HUDEP-2 (cell line): Measurements from ENCODE around the gene BRSK2.
A peak's percentile ranks its signal among the peaks of the same experiment; 100 is the strongest.

Experiments
- DNase-seq, 76 experiments: peaks; one replicate each; lab custom pipeline; 2025; ENCODE audit not compliant: unreplicated experiment in 76 of 76; lab: John Stamatoyannopoulos, UW

Gene BRSK2

DNA sequence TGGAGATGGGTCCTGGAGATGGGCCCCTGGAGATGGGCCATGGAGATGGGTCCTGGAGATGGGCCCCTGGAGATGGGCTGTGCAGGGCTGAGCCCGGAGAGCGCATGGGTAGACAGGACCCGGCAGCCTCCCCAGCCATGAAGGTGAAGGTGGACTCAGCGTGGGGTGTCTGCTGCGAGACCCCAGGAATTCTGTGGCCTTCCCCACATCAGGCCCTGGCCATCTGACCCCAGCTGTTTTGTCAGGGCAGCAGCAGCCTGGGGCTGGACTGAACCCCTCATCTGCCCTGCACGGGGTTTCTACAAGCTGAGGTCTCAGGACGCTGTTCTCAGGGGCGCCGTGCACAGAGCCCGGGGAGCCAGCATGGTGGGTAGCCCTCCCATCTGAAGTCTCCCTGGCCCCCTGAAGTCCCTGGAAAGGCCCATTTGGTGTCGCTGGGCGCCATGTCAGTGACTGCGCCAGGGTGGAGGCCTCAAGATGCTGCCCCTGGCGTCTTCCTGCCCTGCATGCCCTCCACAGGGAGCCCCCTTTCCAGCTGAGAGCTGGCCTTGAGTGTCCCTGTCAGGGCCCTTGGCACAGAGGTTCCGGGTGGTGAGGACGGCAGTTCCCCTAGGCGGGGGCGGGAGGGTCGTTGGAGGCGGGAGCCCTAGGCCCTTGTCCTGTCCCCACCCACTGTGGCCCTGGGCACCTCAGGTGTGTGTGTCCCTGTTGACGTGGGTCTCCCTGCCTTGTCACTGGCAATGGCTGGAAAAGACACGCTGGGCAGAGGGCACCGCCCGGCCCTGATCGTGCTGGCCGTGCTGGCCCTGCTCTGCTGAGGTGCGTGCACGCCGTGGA, 5.4 kb downstream of the BRSK2 start:
- no peak for DNase-seq

DNA sequence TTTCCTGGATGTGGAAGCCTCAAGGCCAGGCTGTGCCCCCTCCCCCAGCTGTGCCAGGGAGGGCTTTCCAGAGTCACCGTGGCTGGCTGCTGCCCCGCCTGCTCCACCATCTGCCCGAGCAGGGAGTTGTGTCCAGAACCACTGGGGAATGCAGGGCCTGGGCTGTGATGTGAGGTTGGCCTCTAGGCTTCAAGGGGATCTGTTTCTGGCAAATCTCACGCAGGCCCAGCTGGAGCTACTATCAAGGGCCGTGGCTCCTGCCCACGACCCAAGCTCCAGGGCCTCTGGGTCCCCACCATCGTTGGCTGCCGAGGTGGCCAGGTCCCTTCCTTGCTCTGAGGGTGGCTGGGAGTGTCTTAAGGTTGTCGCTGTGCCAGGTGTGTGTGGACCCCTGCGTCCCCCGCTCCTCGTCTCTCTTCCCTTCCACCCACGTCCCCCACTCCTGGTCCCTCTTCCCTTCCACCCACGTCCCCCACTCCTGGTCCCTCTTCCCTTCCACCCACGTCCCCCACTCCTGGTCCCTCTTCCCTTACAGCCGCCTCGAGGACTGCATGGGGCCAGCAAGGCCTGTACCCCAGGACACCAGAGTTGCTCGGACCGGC, 6.1 kb downstream of the BRSK2 start:
- DNase-seq: no peak

DNA sequence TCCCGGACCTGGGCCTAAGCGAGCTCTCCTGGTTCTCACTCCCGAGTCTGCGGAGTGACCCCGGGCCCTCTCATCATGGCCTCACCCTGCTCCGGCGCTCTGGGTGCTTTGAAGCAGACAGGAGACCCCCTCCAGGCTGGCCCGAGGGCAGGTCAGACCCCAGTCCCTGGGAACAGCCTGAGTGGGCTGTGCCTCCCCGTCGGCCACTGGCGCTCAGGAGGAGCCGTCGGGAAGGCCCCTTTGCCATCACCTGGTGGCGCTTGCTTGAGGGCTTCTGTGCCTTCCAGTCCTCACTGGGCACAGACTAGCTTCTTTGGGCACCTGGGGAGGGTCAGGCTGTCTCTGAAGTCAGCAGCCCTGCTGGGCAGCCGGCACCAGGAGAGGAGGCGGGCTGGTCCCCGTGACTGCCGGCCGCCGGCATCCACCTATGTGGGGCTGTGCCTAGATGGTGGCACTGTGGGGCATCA, 6.7 kb downstream of the BRSK2 start:
- no peak for DNase-seq

DNA sequence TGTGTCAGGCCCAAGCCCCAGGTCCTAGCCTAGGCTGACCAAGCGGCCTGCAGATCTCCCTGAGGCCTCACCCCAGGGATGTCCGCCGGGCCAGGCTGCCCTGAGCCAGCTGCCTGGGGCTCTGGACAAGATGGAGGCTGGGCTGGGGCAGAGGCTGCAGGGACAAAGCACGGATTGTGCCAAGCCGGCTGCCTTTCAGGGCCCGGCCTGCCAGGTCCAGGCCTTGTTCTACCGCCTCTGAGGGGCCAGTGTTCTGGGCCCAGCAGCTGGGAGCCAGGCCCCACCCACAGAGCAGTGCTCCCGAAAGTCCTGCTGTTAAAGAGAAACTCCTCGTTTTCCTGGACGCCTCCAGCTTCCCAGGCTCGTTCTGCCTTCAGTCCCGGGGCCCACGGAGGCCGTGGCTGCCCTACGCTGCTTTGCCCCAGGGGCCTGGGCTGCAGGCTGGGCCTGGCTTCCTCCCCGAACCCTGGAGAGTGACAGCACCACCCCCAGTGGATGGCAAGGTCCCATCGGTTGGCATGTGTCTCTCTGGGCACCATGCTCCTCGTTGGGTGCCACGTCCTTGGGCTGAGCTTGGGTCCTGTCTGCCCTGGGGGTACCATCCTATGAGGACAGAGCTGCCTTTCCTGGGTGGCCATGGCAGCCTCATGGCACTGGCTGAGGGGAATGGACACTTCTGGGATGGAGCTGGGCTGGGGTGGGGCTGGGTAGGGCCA, 7.6 kb downstream of the BRSK2 start:
- no peak for DNase-seq

DNA sequence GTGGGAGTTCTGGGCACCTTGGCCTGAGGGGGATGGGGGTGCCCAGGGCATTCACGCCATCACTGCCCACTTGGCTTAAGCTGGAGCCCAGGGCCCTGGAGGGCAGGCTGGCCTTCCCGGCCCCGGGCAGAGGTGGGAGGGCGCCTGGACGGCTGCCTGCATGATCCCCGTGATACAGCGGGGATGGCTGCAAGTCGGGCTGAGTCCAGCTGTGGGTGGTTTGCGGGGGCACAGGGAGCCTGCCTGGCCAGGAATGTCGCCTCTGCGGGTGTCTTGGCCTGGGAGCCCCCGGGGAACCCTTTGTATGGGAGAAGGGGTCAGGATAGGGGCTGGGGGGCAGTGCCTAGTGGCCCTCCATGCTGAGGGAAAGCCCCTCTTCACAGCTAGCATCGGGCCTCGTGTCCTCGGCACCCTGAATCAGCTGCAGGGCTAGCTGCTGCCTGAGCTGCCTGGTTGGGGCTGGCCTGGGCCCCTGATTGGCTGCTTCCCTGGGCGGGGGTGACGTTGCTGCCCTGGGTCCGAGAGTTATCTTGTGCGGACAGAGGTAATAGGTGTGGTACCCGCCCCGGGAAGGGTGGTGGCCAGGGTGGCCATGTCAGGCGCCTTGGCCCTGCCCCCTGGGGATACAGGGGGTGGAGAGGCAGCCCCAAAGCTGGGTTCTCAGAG, 8.3 kb downstream of the BRSK2 start:
- no peak for DNase-seq

DNA sequence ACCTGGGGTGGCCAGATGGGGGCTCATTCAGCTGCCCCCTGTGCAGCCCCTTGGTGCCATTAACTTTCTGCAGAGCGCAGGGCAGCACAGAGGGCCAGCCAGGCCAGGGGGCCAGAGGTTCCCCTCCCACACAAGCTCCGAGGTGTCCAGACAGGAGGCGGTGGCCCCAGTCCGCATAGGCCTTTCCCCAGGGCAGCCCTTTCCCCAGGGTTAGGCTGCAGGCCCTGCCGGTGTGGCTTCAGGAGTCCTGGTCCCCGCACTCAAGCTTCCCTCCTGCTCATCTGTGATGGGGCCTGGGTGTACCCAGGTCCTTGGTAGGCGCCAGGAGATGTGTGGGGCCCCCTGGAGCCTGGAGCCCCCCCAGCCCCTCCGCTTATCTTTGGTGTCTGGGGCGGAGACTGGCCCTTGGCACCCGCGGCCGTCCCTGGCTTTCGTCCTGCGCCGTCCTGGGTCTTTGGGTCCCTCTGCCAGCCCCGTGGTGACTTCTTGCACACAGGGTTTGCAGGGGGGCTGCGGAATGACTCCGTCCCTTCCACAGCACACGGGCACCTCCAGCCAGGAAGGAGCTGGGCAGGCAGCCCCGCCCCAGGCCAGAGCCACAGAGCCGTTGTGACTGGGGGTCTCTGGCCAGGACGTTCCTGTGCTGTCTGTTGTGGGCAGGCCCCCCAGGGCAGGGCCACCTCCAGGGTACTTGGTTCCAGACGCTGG, 8.9 kb downstream of the BRSK2 start:
- no peak for DNase-seq

DNA sequence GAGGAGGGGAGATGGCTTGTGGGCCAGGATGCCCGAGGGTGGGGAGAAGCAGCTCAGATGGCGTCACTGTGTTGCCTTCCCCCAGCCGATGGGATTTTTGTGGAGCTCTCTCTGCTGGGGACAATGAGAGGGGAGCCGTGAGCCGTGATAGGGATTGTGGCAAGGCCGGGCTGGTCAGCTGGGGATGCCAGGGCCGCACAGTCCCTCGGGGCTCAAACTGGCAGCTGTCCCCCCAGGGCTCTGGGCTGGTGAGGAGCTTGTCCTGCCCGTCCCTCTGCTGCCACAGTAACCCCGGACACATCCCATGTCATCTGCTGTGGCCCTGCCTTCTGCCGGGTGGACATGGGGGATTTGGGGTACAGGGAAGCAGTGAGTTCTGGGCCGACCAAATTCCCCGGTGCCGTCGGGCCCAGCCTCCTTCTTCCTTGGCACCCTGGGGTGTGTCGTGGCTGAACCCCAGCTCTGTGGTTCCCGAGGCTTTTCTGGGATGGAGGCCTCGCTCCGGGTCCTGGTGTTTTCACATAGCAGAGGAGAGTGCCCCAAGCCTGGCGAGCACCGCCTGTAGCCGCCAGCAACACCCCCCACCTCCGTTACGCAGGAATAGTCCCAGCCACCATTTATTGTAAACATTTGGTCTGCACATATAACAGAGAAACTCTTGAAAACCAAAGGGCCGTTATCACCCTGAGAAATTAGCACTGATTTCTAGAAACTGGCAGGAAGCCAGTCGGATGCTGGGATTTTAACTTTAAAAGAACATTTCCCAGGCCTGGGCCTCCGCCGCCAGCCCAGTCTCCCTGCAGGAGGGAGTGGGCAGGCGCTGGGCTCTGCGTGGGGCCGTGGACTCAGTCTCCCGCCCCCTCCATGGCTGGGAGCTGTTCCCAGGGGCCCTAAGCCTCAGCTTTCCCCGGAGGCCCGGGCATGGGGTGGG, 9.9 kb downstream of the BRSK2 start:
- DNase-seq: no peak

DNA sequence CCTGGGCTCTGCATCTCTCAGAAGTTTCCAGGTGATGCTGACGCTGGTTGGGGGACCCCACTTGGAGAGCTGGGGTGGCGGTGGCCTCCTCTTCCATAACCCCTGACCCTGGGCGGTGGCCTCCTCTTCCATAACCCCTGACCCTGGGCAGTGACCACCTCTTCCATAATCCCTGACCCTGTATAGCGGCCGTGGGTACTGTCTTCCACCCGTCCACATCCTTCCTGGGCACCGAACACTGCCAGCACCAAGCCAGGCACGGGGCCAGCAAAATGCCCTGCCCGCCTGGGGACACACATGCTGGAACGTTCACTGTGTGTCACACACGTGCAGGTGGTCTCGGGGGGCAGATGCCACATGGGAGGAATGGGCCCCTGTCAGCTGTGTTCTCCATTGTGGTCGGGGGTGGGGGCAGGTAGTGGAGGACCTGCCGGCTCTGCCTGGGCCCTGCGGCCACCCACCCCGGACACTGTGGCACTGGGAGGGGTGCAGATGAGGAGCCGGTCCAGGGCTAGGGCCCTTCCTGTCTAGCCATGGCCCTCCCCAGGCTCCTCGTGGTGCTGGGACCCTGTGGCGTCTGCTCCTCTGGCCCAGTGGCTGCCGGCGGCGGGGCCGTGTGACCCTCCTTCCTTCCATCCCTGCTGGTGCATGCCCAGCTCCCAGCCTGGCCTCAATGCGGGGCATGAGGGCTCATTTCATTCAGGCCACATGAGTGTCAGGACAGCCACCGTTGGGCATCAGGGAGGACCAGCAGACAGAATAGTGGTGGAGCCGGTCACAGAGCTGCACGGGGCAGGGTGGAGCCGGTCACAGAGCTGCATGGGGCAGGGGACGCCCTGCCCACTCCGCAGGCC, 10.8 kb downstream of the BRSK2 start:
- no peak for DNase-seq

DNA sequence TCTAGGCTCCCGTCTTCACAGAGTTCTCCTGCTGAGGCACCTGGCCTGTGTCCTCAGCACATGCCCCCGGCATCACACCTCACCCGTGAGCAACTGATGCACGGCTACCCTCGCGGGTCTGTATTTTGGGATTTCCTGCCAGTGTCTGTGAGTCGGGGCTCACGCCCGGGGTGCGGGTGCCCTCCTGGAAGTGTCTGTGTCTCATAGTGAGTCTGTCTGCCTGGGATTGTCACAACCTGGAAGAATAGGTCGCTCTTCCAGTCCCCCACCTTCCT, 11.4 kb downstream of the BRSK2 start:
- no peak for DNase-seq

DNA sequence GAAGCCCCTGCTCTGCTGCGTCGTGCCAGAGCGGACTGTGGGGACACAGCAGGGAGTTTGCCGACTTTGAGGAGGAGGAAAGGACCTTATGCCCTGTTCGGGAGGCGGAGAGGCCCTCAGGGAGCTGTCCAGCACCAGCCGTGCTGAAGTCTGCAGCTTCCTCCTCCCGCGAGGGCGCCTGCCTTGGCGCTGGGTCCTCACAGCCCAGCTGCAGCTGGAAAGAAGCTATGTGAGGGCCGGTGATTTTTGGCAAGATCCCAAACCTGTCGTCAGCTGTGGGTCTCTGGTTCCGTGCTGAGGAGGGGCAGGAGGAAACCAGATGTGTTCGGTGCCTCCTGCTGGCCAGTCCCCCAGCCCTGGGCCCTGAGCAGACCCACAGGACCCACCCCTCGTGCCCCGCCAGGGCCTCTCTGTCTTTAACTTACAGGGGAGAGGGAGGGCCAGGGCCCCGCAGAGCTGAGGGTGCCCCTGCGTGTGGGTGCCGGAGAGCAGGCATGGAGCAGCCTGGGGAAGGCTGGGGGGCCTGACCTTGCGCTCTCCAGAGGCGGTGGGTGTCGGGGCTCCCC, 12.0 kb downstream of the BRSK2 start:
- DNase-seq: peak in 43 of 76 experiments; percentile 0 to 62 (median 21)

DNA sequence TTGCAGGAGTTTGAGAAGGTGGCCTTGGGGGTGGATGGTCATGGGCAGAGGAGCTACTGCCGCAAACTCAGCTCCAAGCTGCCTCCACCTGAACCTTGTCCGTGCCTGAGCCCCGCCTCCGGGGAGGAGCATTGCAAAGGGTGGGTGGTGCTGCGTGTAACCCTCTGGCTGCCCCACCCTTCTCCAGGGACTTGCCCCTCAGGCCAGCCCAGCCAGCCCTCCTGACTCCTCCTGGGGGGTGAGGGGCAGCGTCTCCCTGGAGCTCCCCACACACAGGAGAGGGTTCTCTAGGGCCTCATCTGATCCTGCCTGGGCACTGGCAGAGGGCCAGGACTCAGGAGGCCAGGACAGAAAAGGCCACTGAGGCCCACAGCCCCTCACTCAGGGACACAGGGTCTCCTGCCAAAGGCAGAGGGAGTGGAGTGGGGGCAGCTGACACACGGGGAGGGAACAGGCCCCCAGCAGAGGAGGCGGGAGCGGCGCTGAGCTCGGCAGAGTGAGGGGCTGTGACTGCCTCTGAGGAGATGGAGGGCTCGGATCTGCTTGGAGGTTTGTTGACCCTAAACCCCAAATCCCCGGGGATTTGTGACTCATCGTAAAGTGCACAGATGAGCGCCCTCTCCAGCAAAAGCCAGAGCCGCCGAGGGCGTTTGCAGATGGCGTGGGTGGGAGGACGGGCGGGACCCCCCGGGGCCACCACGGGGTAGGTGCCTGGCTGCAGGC, 12.8 kb downstream of the BRSK2 start:
- DNase-seq: no peak

DNA sequence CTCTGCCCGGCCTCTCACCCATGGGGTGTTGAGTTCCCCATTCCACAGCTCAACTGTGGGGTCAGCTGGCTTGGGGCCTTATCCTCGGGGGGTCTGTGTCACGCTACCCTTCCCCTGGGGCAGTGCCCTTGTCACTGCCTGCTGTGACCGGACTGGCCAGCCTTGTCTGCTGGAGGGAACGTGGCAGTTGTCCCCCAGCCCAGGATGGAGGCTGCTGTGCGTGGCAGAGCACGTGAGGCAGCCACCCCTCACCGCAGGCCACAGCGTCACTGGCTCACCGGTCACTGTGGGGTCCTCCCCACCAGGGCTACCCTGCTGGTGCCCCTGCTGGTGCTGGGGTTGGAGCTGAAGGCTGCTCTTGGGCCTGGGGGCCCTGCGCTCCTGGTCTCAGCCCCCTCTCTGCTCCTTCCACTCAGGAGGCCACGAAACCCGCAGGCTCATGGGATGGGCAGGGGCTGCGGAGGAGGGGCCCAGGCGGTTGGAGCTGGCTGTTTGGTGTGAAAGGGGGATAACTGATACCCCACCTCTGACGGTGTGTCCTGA, 13.4 kb downstream of the BRSK2 start:
- no peak for DNase-seq

DNA sequence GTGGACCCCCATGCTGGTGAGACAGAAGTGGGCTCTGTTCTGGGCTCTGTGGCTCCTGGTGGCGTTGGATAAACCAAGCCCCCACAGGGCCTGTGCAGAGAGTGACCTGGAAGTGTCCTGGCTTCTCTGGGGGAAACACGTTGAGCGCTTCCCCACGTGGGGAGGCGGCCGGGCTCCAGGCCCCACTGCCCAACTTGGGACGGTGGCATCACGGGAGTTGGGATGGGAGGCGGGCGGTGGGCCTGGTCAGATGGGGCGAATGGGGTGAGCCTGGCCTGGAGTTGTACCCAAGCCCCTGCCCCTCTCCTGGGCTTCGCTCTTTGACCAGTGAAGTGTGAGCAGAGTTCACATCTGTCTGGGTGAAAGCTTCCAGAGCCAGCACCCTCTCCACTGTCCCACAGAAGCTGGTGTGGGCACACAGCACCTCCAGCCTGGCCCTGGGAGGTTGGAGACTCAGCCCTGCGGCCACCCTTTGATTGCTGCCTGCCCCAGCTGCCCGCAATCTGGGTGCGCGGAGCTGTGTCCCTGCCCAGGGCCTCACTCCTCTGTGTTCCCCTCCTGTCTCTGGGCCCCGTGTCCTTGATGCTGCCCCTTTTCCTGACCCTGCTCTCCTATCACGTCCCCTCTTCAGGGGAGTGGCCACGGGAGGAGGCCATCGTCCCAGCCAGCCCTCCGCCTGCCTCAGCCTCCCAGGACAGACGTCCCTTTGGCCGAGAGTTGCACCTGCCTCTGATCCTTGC, 14.2 kb downstream of the BRSK2 start:
- no peak for DNase-seq

DNA sequence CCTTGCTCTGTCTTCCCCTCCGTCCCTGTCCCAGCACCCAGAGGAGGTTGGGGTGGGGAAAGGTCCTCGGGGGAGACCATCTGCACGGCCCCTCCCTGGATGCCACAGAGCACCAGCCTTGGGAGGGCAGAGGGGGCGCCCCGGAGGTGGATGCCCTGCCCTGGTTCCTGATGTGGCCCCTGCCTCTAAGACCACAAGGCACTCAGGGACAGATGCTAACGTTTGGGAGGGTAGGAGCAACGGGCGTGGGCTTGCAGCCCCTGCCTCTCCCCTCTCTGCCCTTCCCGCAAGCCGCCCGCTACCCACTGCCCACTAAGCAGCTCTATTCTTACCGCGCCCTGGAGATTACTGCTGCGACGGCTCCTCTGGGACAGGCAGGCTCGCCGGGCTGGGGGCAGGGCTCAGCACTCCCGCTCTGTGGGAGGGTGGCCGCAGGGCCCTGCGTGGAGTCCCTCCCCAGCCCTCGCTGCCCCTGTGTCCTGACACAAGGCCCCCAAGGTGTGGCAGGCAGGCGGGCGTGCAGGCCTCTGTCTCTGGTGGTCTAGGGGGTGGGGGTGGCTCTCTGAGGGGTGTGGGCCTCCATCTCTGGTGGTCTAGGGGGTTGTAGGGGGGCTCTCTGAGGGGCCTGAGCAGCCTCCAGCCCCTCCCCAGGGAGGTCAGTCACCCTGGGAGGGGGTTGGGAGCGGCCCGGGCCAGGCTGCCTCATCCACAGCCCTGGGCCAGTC, 14.9 kb downstream of the BRSK2 start:
- DNase-seq: no peak

DNA sequence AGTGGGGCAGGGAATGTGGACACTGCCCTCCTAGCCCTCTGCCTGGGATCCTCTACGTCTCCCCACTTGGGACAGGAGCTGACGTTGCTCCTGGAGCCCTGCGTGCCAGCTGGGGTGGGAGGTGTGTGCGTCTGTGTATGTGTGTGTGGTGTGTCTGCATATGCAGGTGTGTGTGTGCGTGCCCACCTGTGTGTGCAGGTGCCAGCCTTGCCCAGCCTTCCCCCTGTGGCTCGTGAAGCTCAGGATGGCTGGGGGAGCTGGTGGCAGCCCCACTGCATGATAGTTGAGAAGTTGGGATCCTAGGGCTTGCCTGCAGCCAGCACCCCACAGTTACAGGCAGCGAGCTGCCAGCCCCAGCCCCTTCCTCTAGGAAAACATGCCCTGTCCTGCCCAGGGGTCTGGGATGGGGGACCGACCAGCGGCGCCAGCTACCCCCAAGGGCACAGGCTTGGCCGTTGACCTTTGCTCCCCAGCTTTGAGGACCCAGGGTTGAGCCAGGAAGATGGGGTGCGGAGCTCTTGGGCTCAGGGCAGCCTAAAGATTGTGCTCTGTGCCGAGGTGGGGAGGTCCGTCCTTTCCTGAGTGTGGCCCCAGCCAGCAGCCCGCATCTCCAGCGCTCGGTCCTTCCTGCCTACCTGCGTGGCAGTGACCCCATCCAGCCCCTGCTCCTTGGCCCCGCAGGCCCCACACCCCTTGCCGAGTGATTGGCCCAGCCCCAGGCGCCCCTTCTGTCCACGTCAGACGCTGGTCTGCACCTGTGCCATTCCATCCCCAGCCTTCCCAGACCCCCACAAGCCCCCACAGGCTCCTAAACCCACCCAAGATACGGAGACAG, 15.7 kb downstream of the BRSK2 start:
- no peak for DNase-seq
